Posterior cingulate gyrus (tissue), 11 donors: Measurements from ENCODE around the gene MTMR2.

Experiments used
- DNase-seq, 10 donors: peaks; one replicate each; pipeline versions ENCODE4 v3.0.0 to v3.0.0-alpha.2; 2020 to 2021; ENCODE audit warnings: mixed read lengths in 3 of 10
- intact Hi-C: fragments of 100-400 bp; cut with DNase I; formaldehyde crosslinking; loops from one replicate; pipeline ENCODE4 v1.15.1; 2023

The MTMR2 gene

GRCh38 chr11:95923728-95924413 is at the start of gene MTMR2:
Gene MTMR2 (minus strand): TSS chr11:95924107. CDS start chr11:95923954, 153 bp downstream.
- peak; percentile 75 to 97 (median 84) for DNase-seq
- intact Hi-C loops, result loop anchor here (10.0 kb wide), 3 partner anchors 79 to 471 kb away; partner anchors contain the start of genes JRKL and MAML2

GRCh38 chr11:95972060-95972459 is 48.2 kb upstream of the MTMR2 start:
- intact Hi-C loops, result no loop called here
- no peak for DNase-seq

- peak in 1 of 10 donors; percentile 10 for DNase-seq
- intact Hi-C loops, result loop anchor here (1.0 kb wide), 1 partner anchor 132 kb away; no protein-coding TSS in a partner anchor
Observed at GRCh38 chr11:95968585-95968984, 44.7 kb upstream of the MTMR2 start.

- intact Hi-C loops, result no loop called here
- DNase-seq, result no peak
Observed at GRCh38 chr11:95964281-95964680, 40.4 kb upstream of the MTMR2 start.

GRCh38 chr11:95961758-95962157 is 37.9 kb upstream of the MTMR2 start:
- intact Hi-C loops, result no loop called here
- DNase-seq, result no peak

- no peak for DNase-seq
- intact Hi-C loops, result no loop called here
Observed at GRCh38 chr11:95950905-95951304, 27.0 kb upstream of the MTMR2 start.

- DNase-seq, result no peak
- intact Hi-C loops, result no loop called here
Observed at GRCh38 chr11:95948637-95949036, 24.7 kb upstream of the MTMR2 start.

- intact Hi-C loops, result no loop called here
- no peak for DNase-seq
Observed at GRCh38 chr11:95944623-95945022, 20.7 kb upstream of the MTMR2 start.

DNA sequence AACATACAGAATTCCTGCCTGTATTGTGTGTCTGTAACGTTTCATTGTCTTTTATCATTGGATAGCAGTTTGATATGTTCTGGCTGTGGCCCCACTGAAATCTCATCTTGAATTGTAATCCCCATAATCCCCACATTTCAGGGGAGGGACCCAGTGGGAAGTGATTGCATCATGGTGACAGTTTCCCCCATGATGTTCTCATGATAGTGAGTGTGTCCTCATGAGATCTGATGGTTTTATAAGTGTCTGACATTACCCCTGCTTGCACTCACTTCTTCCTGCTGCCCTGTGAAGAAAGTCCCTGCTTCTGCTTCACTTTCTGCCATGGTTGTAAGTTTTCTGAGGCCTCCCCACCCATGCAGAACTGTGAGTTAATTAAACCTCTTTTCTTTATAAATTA is 19.6 kb upstream of the MTMR2 start:
- DNase-seq, result no peak
- intact Hi-C loops, result no loop called here

DNA sequence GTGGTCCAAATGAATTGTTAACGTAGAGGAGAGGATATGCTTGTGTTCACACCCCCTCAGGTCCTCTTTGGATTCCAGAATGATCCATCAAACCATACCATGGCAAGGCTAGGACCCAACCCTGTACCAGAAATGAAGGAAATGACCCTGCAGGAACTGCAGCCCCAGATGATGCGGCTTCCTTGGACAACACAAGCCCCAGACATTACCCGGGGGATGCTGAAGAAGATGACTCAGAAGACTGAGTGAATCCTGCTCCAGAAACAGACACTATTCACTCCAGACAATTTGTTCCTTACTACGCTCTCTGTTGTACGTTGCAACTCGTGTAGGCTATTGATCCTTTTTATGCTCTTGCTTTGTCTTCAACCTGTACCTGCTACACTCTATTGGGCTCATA is 15.2 kb upstream of the MTMR2 start:
- no peak for DNase-seq
- intact Hi-C loops, result no loop called here

- intact Hi-C loops, result no loop called here
- no peak for DNase-seq
Observed at GRCh38 chr11:95937358-95937757, 13.5 kb upstream of the MTMR2 start.

DNA sequence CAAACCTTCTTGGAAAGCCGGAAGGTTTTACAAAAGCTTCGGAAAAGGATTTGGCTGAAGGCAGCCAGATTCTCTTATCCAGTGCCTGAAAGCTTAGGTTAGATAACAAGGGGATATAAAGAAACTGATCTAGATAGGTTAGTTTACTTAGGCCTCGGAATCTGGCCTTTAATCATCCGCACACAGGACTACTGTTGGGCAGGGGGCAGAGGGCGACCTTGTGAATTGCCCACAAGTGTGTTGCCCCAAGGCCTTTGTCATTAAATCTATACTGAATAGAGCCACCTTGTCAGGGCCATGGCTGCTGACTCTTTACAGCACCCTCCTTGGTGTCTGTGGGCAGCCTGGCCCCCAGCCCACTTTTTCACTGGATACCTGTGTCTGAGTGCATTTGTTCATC is 9.7 kb upstream of the MTMR2 start:
- intact Hi-C loops, result no loop called here
- no peak for DNase-seq

- intact Hi-C loops, result no loop called here
- no peak for DNase-seq
Observed at GRCh38 chr11:95931916-95932315, 8.0 kb upstream of the MTMR2 start.

DNA sequence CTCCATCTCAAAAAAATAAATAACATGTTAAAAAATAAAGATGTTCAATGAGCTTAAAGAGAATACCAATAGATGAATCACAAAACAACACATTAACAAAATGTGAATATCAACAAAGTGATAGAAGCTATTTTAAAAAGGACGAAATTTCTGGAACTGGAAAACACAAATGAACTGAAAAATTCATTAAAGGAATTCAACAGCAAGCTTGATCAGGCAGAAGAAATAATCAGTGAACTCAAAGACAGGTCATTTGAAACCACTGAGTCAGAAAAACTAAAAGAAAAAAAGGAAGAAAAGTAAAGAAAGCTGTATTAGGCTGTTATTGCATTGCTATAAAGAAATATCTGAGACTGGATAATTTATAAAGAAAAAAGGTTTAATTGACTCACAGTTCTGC is 7.0 kb upstream of the MTMR2 start:
- DNase-seq, result no peak
- intact Hi-C loops, result no loop called here

- no peak for DNase-seq
- intact Hi-C loops, result loop anchor here (10.0 kb wide), 3 partner anchors 82 to 468 kb away; partner anchors contain the start of genes JRKL and MAML2
Observed at GRCh38 chr11:95926726-95927125, 2.8 kb upstream of the MTMR2 start.

DNA sequence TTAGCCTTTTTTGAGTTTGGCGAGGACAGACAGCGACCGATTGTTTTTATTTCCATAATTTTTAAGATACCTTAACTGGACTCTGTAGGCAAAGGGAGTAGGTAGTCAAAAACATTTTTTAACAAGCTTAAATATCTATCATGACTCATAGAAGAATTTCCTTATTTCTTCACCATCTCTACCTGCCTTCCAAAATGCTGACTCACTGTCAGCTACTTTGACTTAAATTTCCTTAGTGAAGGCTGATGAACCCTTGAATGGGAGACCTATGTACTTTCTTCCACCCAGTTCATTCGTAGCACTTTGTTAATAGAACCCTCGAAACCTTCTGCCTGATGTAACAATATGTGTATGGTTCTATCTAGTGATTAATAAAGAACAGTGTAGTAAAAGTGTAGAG is 1.1 kb upstream of the MTMR2 start:
- DNase-seq, result no peak
- intact Hi-C loops, result loop anchor here (10.0 kb wide), 3 partner anchors 80 to 470 kb away; partner anchors contain the start of genes JRKL and MAML2

DNA sequence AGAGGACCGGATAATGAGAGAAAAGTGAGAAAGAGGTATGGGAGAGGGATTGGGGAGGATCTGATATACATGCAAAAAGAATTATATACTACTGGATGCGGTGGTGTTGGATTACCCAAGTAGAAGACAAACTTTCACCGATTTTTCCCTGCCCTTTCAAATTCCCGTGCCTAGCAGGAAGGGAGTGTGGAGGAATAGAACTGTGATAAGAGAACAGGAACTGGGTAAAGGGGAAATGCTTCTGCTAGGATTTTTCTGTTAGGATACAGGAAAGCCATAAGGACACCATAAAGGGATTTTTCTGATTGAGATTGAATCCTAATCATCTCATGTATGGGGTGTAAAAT is 480 bp upstream of the MTMR2 start:
- intact Hi-C loops, result loop anchor here (10.0 kb wide), 3 partner anchors 80 to 470 kb away; partner anchors contain the start of genes JRKL and MAML2
- no peak for DNase-seq

DNA sequence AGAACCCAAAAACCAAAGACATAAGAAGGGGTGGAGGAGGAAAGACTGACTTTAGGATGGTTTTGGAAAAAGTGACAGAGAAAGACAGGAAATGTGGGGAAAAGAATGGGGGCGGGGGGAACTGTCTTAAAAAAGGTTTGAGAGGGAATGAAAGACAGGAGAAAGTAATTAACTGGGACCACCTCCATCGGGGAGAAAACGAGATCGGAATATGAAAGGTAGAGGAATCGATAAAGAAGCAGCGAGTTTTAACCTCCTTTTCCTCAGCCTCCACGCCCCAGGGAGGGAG is 524 bp downstream of the MTMR2 start:
- intact Hi-C loops, result loop anchor here (10.0 kb wide), 3 partner anchors 79 to 471 kb away; partner anchors contain the start of genes JRKL and MAML2
- DNase-seq, result no peak

DNA sequence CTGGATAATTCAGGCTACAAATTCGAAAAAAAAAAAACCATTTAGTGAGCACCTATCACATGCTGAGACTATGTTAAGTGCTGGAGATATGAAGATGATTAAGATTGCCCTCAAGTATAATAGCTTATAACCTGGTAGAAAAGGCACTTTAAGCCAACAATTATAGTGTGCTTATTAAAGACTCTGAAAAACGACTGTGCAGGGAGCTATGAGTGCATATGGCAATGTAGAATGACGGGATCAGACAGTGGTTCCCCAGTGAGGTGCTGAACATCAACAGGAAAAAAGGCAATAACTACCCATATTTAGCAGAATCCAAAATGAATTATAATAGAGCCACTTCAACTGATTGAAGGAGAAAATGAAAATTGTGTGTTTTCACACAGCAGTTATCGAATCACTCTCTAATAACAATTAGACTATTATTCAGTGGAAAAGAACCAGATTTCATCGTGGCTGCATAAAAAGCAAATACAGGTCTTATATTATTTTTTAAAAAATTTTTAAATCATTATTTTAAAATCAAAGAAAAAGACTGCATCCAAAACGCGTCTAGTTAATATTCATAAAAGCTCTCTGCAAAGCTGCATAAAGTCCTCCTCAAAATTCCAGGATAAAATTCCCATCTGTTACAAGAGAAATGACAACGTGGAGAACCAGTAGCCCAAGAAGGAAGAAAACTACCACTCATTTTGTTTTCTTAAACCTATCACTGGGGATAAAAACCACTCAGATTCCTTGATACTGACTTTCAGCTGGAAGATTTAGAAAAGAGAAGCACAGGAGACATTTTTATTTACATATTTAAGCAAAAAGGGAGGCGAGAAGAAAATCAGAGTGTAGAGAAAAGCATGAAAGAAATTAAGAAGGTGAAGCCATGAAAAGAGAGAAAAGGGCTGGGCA is 1.1 kb downstream of the MTMR2 start:
- no peak for DNase-seq
- intact Hi-C loops, result loop anchor here (10.0 kb wide), 3 partner anchors 78 to 472 kb away; partner anchors contain the start of genes JRKL and MAML2

GRCh38 chr11:95922099-95922498 is 1.8 kb downstream of the MTMR2 start:
- intact Hi-C loops, result loop anchor here (10.0 kb wide), 3 partner anchors 77 to 473 kb away; partner anchors contain the start of genes JRKL and MAML2
- no peak for DNase-seq

DNA sequence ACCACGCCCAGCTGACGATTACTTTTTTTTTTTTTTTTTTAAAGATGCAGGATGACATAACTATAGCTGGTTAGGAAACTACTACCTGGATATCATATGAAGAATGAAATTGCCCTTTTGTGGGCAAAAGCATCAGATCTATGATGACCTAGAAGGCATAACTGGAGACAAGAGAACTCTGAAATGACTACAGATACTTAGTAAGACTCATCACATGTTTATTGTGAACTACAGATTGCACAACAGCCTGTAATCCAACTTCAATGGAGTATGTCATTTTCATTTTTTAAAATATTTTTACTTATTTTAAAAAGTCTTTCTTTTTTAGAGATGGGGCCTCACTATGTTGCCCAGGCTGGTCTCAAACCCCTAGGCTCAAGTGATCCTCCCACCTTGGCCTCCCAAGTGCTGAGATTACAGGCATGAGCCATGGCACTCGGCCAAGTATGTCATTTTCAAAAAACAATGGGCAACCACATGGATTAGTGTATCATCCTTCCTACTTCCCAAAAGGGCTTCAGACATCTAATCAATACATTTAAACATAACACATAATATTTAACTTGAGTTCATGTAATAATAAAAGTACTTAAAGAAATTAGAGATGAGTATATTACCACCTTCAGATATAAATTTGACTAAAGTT is 3.3 kb downstream of the MTMR2 start:
- intact Hi-C loops, result loop anchor here (10.0 kb wide), 3 partner anchors 76 to 474 kb away; partner anchors contain the start of genes JRKL and MAML2
- DNase-seq, result no peak
